Mesenchymal stem cell (in vitro differentiated cells and primary cell): ENCODE measurements around the gene RABL6.

ENCODE experiments used
- DNase-seq: peaks from one replicate; pipeline ENCODE4 v3.0.0-alpha.2; 2013
- H2AFZ ChIP-seq: one replicate; pipeline ENCODE4 v1.6.1; 2013; ENCODE audit warnings: low read depth, mild to moderate bottlenecking, control low read depth, inconsistent platforms, low read length, moderate library complexity
- H2AK5ac ChIP-seq: 2 replicates; pipeline ENCODE4 v1.6.1; 2013; ENCODE audit warnings: low read length, moderate library complexity, mild to moderate bottlenecking, inconsistent platforms; ENCODE audit not compliant: severe bottlenecking
- H2BK120ac ChIP-seq: one replicate; pipeline ENCODE4 v1.6.1; 2013; ENCODE audit warnings: low read depth, mild to moderate bottlenecking, inconsistent platforms, low read length, moderate library complexity
- H2BK12ac ChIP-seq, 2 experiments: one replicate each; pipeline ENCODE4 v1.6.1; 2013; ENCODE audit warnings: inconsistent platforms in 2 of 2, low read length in 2 of 2, mild to moderate bottlenecking in 2 of 2, moderate library complexity in 2 of 2, control low read depth in 1 of 2
- H2BK15ac ChIP-seq: one replicate; pipeline ENCODE4 v1.6.1; 2013; ENCODE audit warnings: mild to moderate bottlenecking, low read depth, inconsistent platforms; ENCODE audit not compliant: poor library complexity, severe bottlenecking
- H2BK5ac ChIP-seq: 2 replicates; pipeline ENCODE4 v1.6.1; 2013; ENCODE audit warnings: low read depth, mild to moderate bottlenecking, low read length, control low read depth, inconsistent platforms; ENCODE audit not compliant: poor library complexity, severe bottlenecking
- H3K14ac ChIP-seq, 2 experiments: one replicate each; pipeline ENCODE4 v1.6.1; 2013; ENCODE audit warnings: inconsistent platforms in 2 of 2, low read length in 2 of 2, control low read depth in 1 of 2, mild to moderate bottlenecking in 1 of 2, moderate library complexity in 1 of 2
- H3K18ac ChIP-seq, 2 experiments: one replicate each; pipeline ENCODE4 v1.6.1; 2013; ENCODE audit warnings: inconsistent platforms in 2 of 2, low read length in 2 of 2, control low read depth in 1 of 2, low read depth in 1 of 2, mild to moderate bottlenecking in 1 of 2
- H3K23ac ChIP-seq, 2 experiments: one replicate each; pipeline ENCODE4 v1.6.1; 2013; ENCODE audit warnings: inconsistent platforms in 2 of 2, low read length in 2 of 2, mild to moderate bottlenecking in 2 of 2, moderate library complexity in 2 of 2, control low read depth in 1 of 2
- H3K27ac ChIP-seq: 2 replicates; pipeline ENCODE4 v1.5.1; 2013; ENCODE audit warnings: mild to moderate bottlenecking, moderate library complexity, low read length, control low read depth, inconsistent platforms; ENCODE audit not compliant: poor library complexity, severe bottlenecking
- H3K27me3 ChIP-seq, 2 experiments: 2 replicates each; pipeline versions ENCODE4 v1.6.1 to v1.7.0; 2013; ENCODE audit warnings: low read length in 2 of 2, mild to moderate bottlenecking in 2 of 2, moderate library complexity in 2 of 2, control low read depth in 1 of 2, inconsistent platforms in 1 of 2; ENCODE audit not compliant: control insufficient read depth in 1 of 2, insufficient read depth in 1 of 2
- H3K36me3 ChIP-seq, 2 experiments: 2 replicates each; pipeline versions ENCODE4 v1.6.1 to v1.7.0; 2013; ENCODE audit warnings: low read length in 2 of 2, control low read depth in 1 of 2, inconsistent platforms in 1 of 2, low read depth in 1 of 2, mild to moderate bottlenecking in 1 of 2; ENCODE audit not compliant: insufficient read depth in 2 of 2, control insufficient read depth in 1 of 2
- H3K4ac ChIP-seq, 2 experiments: one replicate each; pipeline ENCODE4 v1.6.1; 2013; ENCODE audit warnings: inconsistent platforms in 2 of 2, low read length in 2 of 2, mild to moderate bottlenecking in 2 of 2, moderate library complexity in 2 of 2, control low read depth in 1 of 2, low read depth in 1 of 2
- H3K4me1 ChIP-seq: 2 replicates; pipeline ENCODE4 v1.6.1; 2013; ENCODE audit warnings: low read depth, low read length, control low read depth; ENCODE audit not compliant: control insufficient read depth, insufficient read depth
- H3K4me2 ChIP-seq: 2 replicates; pipeline ENCODE4 v1.6.1; 2013; ENCODE audit warnings: low read length, mild to moderate bottlenecking, inconsistent platforms; ENCODE audit not compliant: poor library complexity, severe bottlenecking
- H3K4me3 ChIP-seq, 2 experiments: 2 replicates each; pipeline versions ENCODE4 v1.5.1 to v1.7.0; 2013; ENCODE audit warnings: low read length in 2 of 2, mild to moderate bottlenecking in 2 of 2, control low read depth in 1 of 2, low read depth in 1 of 2; ENCODE audit not compliant: insufficient read depth in 1 of 2
- H3K79me1 ChIP-seq: replicated peaks from 2 replicates; pipeline ENCODE4 v1.6.1; 2013; ENCODE audit warnings: mild to moderate bottlenecking, control low read depth, low read length, inconsistent platforms; ENCODE audit not compliant: poor library complexity, severe bottlenecking
- H3K9ac ChIP-seq: 2 replicates; pipeline ENCODE4 v1.7.0; 2013; ENCODE audit warnings: mild to moderate bottlenecking, low read length, moderate library complexity
- H3K9me3 ChIP-seq: 2 replicates; pipeline ENCODE4 v1.7.0; 2013; ENCODE audit warnings: mild to moderate bottlenecking, low read length; ENCODE audit not compliant: control insufficient read depth
- H4K8ac ChIP-seq: one replicate; pipeline ENCODE4 v1.6.1; 2013; ENCODE audit warnings: inconsistent platforms, mild to moderate bottlenecking, low read length, moderate library complexity
- H4K91ac ChIP-seq: one replicate; pipeline ENCODE4 v1.6.1; 2013; ENCODE audit warnings: mild to moderate bottlenecking, low read length, inconsistent platforms
- WGBS: methylation state at CpG from one replicate; pipeline ENCODE4 v1.1.7; 2013; ENCODE audit warnings: mixed read lengths; 5-methylcytosine and 5-hydroxymethylcytosine counted together

RABL6 gene

DNA sequence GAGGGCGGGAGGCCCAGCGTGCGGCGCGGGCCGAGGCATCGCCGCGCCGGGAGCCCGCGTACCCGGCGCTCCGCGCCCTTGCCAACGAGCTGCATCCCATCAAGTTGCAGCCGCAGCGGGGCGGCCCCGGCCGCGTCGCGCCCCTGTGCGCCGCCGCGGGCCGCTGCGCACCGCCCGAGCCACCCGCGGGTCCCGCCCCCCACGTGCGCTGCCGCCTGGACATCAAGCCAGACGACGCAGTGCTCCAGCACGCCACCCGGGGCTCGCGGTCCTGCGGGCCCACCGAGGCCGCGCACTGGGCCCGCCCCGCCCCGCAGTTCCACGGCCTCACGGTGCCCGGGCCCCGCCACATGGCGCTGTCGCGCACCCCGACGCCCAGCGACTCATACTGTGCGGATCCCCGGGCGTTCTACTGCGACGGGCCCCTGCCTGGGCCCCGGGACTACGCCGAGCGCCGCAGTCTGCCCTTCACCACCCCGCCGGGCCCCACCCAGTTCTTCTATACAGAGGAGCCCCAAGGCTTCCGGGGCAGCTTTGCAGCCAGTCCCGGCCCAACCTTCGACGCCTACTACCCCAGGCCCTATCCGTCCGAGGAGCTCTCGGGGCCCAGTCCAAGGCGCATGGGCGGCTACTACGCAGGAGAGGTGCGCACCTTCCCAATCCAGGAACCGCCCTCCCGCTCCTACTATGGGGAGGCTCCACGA, 37.2 kb downstream of the RABL6 start:
- Histone ChIP-seq H2AFZ (no peak overlapping the region), H2BK12ac (no peak overlapping the region), H4K8ac (no peak overlapping the region), H3K4ac (no peak overlapping the region), H3K27ac (no peak overlapping the region), H3K9me3 (no peaks in the 10 kb centered on the region), H3K18ac (no peak overlapping the region), H3K27me3 (peaks cover 0 to 22% of the 10 kb centered on the region in 2 experiments), H3K23ac (no peak overlapping the region), H3K4me1 (peaks cover 52% of the 10 kb centered on the region), H3K79me1 (peaks cover 14% of the 10 kb centered on the region), H2BK120ac (no peak overlapping the region), H2BK15ac (no peak overlapping the region), H3K4me2 (no peak overlapping the region), H3K4me3 (no peak overlapping the region), H4K91ac (no peak overlapping the region), H2AK5ac (no peak overlapping the region), H3K14ac (no peak overlapping the region), H2BK5ac (no peak overlapping the region), H3K9ac (no peak overlapping the region), H3K36me3 (peaks cover 2 to 39% of the 10 kb centered on the region in 2 experiments)
- DNase-seq = no peak
- 95% methylated on average over 64 of the region's 88 CpGs for WGBS

DNA sequence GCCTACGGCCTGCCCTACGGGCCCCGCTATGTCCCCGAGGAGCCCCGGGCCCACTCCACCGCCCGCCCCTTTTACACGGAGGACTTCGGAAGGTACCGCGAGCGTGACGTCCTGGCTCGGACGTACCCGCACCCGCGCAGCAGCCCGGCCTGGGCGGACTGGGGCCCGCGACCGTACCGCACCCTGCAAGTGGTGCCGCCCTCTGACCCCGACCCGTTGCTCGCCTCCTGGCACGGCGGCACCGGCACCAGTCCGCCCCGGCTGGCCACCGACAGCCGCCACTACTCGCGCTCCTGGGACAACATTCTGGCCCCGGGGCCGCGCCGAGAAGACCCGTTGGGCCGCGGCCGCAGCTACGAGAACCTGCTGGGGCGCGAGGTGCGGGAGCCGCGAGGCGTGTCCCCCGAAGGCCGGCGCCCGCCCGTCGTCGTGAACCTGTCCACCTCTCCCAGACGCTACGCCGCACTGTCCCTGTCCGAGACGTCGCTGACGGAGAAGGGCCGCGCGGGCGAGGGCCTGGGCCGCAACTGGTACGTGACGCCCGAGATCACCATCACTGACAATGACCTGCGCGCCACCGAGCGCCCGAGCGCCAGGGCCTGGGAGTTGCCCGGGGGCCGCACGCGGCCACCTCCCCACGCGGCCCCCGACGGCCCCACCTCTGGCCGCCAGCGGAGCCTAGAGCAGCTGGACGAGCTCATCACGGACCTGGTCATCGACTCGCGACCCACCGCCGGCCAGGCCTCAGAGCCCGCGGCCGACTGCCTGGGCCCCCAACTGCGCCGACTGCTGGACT, 37.9 kb downstream of the RABL6 start:
- H3K4ac ChIP-seq = no peak overlapping the region
- no peak overlapping the region for H2BK15ac ChIP-seq
- peaks cover 17% of the 10 kb centered on the region for H3K79me1 ChIP-seq
- DNase-seq = no peak
- no peak overlapping the region for H3K14ac ChIP-seq
- no peaks in the 10 kb centered on the region for H3K9me3 ChIP-seq
- peaks cover 52% of the 10 kb centered on the region for H3K4me1 ChIP-seq
- H3K9ac ChIP-seq = no peak overlapping the region
- 90% methylated on average over 100 of the region's 102 CpGs for WGBS
- no peak overlapping the region for H3K27ac ChIP-seq
- no peak overlapping the region for H4K91ac ChIP-seq
- no peak overlapping the region for H2BK12ac ChIP-seq
- no peak overlapping the region for H3K23ac ChIP-seq
- H2AK5ac ChIP-seq = no peak overlapping the region
- no peak overlapping the region for H2BK120ac ChIP-seq
- peak overlapping the region; percentile 14 for H4K8ac ChIP-seq
- peaks cover 0 to 22% of the 10 kb centered on the region in 2 experiments for H3K27me3 ChIP-seq
- H3K36me3 ChIP-seq = peaks cover 0 to 45% of the 10 kb centered on the region in 2 experiments
- H3K4me3 ChIP-seq = no peak overlapping the region
- no peak overlapping the region for H2AFZ ChIP-seq
- no peak overlapping the region for H2BK5ac ChIP-seq
- no peak overlapping the region for H3K4me2 ChIP-seq
- H3K18ac ChIP-seq = no peak overlapping the region

DNA sequence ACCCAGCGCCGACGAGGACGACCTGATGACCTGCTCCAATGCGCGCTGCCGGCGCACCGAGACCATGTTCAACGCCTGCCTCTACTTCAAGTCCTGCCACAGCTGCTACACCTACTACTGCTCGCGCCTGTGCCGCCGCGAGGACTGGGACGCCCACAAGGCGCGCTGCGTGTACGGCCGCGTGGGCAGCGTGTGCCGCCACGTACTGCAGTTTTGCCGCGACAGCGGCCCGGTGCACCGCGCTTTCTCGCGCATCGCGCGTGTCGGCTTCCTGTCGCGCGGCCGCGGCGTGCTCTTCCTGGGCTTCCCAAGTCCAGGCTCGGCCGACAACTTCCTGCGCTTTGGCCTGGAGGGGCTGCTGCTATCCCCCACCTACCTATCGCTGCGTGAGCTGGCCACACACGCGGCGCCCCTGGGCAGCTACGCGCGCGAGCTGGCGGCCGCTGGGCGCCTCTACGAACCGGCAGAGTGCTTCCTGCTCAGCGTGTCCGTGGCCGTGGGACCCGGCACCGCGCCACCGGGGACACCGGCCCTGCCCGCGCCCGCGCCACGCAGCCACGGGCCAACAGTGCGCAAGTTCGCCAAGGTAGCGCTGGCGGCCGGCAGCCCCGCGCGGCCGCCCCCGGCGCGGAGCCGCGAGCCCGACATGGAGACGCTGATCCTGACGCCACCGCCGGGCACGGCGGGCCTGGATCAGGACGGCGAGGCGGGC, 38.8 kb downstream of the RABL6 start:
- Histone ChIP-seq H3K14ac (peak overlapping the region in 1 of 2 experiments; percentile 77), H3K79me1 (peaks cover 24% of the 10 kb centered on the region), H2BK5ac (no peak overlapping the region), H3K23ac (peak overlapping the region in 1 of 2 experiments; percentile 86), H3K4me2 (no peak overlapping the region), H2BK12ac (peak overlapping the region in 1 of 2 experiments; percentile 52), H3K36me3 (peaks cover 0 to 52% of the 10 kb centered on the region in 2 experiments), H4K8ac (peak overlapping the region; percentile 78), H2AK5ac (no peak overlapping the region), H2BK120ac (no peak overlapping the region), H3K27me3 (peaks cover 0 to 22% of the 10 kb centered on the region in 2 experiments), H3K18ac (peak overlapping the region; percentile 79 to 96), H3K9ac (no peak overlapping the region), H2BK15ac (no peak overlapping the region), H3K4me1 (peaks cover 52% of the 10 kb centered on the region), H3K4ac (peak overlapping the region; percentile 60 to 76), H3K4me3 (peak overlapping the region in 1 of 2 experiments; percentile 35), H4K91ac (peak overlapping the region; percentile 70), H3K9me3 (no peaks in the 10 kb centered on the region), H3K27ac (no peak overlapping the region), H2AFZ (no peak overlapping the region)
- WGBS = 20% methylated on average over 77 of the region's 98 CpGs
- no peak for DNase-seq
